Activated CD8-positive, alpha-beta T cell treated with anti-CD3 and anti-CD28 coated beads for 36 hours (primary cell): ENCODE measurements around the gene SMIM41. TPM values are rescaled to one million over a fixed set of nuclear protein-coding genes. Genes with fewer than 3 reads are reported as not detected.

Experiments
- ATAC-seq: fragments of 200-7000 bp; cut with Tn5 transposase; one replicate; pipeline ENCODE4 v1.10.0; 2021; ENCODE audit warnings: mild to moderate bottlenecking, moderate library complexity
- CTCF ChIA-PET: fragments of 350-600 bp; sonication (Branson Sonifier 250); formaldehyde crosslinking; loops from one replicate; lab custom pipeline; 2021; ENCODE audit warnings: antibody characterized with exemption; lab: Charles Lee
- POLR2A ChIA-PET: fragments of 350-600 bp; sonication (Branson Sonifier 250); formaldehyde crosslinking; loops from one replicate; lab custom pipeline; 2021; ENCODE audit warnings: antibody characterized with exemption; lab: Charles Lee
- DNase-seq: peaks from one replicate; pipeline ENCODE4 v3.0.0-alpha.2; 2020
- H3K27ac Mint-ChIP-seq: one replicate; pipeline ENCODE4 v1.8.0; 2021; ENCODE audit warnings: mild to moderate bottlenecking, mixed read lengths
- H3K27me3 Mint-ChIP-seq: one replicate; pipeline ENCODE4 v1.8.0; 2021; ENCODE audit warnings: mixed read lengths
- H3K36me3 Mint-ChIP-seq: one replicate; pipeline ENCODE4 v1.8.0; 2021; ENCODE audit warnings: low read depth, mixed read lengths
- H3K4me1 Mint-ChIP-seq: one replicate; pipeline ENCODE4 v1.8.0; 2021; ENCODE audit warnings: low read depth, mixed read lengths
- H3K4me3 Mint-ChIP-seq: one replicate; pipeline ENCODE4 v1.8.0; 2021; ENCODE audit warnings: mild to moderate bottlenecking, moderate library complexity, mixed read lengths
- H3K9me3 Mint-ChIP-seq: one replicate; pipeline ENCODE4 v1.8.0; 2021; ENCODE audit warnings: mixed read lengths
- intact Hi-C: fragments of 100-400 bp; cut with micrococcal nuclease; formaldehyde crosslinking; loops from one replicate; pipeline ENCODE4 v1.10.0; 2022
- total RNA-seq, 2 experiments: library from RNA; stranded (reverse); gene quantifications; one replicate each; pipeline ENCODE4 v1.2.3, GENCODE V29; 2021
- TF ChIP-seq, protein P1 (sequence below): fragments of 200-600 bp; IDR thresholded peaks from one replicate; pipeline ENCODE4 v1.8.0; 2022; ENCODE audit warnings: antibody characterized with exemption, mild to moderate bottlenecking

The SMIM41 gene
- total RNA-seq, 2 experiments from 2014 or later, result not detected

DNA sequence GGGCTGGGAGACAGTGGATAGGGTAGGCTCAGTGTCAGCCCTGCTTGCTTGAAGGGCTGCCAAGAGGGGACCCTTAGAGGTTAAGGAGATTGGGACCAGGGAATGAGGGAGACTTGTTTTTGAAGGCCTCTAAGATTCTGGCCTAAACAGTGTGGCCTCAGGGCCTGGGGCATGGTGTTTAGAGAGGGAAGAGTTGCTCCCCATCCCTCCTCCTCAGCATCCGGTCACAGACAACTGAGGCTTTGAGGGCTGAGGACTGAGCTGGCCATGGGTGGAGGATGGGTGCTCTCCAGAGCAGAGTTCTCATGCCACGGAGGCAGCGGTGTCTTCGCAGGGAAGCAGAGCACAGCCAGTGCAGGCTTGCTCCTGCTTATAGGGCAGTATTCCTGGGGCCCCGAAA is 62.9 kb downstream of the SMIM41 start:
- DNase-seq, result no peak
- no peaks in the 10 kb centered on the region for H3K9me3 Mint-ChIP-seq
- H3K27ac Mint-ChIP-seq, result no peak overlapping the region
- TF ChIP-seq, protein P1, sequence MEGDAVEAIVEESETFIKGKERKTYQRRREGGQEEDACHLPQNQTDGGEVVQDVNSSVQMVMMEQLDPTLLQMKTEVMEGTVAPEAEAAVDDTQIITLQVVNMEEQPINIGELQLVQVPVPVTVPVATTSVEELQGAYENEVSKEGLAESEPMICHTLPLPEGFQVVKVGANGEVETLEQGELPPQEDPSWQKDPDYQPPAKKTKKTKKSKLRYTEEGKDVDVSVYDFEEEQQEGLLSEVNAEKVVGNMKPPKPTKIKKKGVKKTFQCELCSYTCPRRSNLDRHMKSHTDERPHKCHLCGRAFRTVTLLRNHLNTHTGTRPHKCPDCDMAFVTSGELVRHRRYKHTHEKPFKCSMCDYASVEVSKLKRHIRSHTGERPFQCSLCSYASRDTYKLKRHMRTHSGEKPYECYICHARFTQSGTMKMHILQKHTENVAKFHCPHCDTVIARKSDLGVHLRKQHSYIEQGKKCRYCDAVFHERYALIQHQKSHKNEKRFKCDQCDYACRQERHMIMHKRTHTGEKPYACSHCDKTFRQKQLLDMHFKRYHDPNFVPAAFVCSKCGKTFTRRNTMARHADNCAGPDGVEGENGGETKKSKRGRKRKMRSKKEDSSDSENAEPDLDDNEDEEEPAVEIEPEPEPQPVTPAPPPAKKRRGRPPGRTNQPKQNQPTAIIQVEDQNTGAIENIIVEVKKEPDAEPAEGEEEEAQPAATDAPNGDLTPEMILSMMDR, result no peak
- ChIA-PET POLR2A (interaction anchor here (0.5 kb wide), 1 partner anchor 261 kb away, joined by 3 read pairs; no protein-coding TSS in a partner anchor), CTCF (no interaction called here)
- no peak overlapping the region for H3K4me3 Mint-ChIP-seq
- ATAC-seq, result no peak
- H3K4me1 Mint-ChIP-seq, result no peaks in the 10 kb centered on the region
- H3K27me3 Mint-ChIP-seq, result no peaks in the 10 kb centered on the region
- no peaks in the 10 kb centered on the region for H3K36me3 Mint-ChIP-seq
- intact Hi-C loops, result no loop called here

DNA sequence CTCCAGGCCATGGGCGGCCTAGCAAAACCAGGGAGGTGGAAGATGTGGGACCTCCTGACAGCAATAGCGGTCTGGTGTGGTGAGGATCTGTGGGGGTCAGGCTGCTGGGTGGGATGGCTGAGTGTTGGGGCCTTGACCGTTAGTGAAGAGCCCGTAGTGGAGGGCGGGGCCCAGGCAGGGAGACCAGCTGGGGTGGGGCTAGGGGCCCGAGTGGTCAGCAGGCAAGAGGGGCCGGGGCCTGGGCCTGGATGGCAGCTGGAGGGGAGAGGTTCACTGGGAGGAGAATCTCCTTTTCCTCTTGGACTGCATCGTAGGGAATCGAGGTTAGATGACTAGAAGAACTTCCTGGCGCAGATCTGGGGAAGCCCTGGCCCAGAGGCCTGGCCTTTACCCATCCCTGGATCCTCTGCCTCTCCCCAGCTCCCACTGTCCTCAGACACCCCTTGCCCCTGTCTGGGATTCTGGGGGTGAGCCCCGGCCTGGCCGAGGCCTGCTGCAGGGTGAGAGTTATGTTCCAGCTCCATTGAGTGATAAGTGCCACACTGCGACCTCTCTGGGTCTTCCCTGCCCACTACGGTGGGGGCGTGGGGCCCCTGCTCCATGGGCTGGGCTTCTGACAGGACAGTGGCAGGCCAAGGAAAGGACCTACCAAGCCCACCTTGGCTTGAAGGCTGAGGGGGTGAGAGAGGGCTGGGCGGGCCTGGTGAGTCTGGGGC is 65.2 kb downstream of the SMIM41 start:
- Mint-ChIP-seq H3K27ac (no peak overlapping the region), H3K36me3 (no peaks in the 10 kb centered on the region), H3K4me1 (no peaks in the 10 kb centered on the region), H3K4me3 (no peak overlapping the region), H3K27me3 (no peaks in the 10 kb centered on the region), H3K9me3 (no peaks in the 10 kb centered on the region)
- POLR2A ChIA-PET, result interaction anchor here (0.6 kb wide), 1 partner anchor 808 kb away, joined by 3 read pairs; no protein-coding TSS in a partner anchor
- TF ChIP-seq, protein P1, result no peak
- ATAC-seq (no peak), DNase-seq (no peak)
- intact Hi-C loops, result no loop called here
- CTCF ChIA-PET, result interaction anchor here (1.0 to 1.4 kb wide), 4 partner anchors 12 to 726 kb away, joined by 3 to 4 read pairs (median 4); no protein-coding TSS in a partner anchor

DNA sequence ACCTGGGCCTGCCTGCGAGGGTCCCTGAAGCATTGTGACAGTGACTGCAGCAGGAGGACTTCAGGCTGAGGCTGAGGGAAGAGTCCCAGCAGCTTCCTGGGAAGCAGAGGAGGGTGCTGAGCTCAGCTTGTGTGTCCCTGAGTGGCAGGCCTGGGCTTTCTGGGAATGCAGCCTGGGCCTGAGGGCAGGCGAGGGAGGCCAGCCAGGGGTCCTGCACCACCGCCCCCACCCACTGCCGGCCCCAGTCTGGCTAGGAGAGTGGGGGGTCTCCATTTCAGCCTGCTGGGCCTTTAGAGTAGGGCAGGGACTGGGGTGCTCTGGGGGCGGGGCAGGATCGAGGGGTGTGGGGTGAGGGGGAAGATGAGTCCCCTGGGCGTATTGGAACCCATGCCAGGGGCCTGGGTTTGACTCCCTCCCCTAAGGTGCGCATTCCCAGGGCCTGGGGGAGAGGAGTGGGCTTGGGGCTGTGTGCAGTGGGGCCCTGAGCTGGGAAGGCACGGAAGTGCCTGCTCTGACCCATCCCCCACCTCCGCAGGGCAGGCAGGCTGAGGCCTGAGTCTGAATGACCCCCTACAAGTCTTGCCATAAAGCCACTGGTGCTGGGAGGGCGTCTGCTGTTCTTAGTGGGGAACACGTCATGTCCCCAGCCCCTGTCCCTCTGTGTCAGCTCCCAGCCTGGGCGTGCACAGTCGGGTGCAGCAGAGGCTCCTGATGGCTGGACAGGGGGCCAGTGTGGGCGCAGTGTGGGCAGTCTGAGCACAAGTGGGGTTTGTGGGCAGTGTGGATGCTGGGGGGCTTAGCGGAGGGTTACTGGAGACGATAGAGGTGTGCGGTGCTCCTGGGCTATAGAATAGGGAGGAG is 66.0 kb downstream of the SMIM41 start:
- H3K27ac Mint-ChIP-seq, result no peak overlapping the region
- POLR2A ChIA-PET, result no interaction called here
- H3K4me3 Mint-ChIP-seq, result no peak overlapping the region

DNA sequence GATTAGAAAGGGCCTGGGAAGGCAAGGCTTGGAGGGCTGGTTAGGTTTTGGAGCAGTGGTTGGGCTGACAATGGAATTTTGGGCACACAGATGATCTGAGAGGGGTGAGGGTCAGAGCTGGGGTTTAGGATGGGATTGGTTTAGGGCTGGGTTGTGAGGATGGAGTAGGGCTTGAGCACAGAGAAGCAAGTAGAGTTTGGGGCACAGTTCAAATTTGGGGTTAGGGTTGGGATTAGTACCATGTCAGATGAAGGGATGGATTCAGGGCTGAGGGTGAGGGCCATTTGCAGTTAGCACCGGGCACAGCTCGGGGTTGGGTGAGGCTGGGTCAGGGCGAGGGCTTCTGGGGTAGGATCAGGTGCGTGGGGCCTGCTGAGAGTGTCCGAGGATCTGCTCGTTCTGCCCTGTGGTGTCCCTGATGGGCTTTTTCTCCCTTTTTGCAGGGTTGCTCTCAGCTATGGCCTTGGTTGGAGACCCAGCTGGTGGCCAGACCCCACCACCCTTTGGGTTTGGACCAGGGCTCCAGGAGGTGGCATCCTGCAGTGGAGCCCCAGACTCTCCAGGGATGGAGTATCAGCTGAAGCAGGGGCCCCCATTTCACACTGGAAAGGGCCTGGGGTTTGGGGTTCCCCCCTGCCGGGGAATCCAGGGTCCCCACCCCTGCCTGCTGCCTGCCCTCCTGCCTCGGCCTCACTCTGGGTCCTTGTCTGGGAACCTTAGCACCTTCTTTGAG is 66.8 kb downstream of the SMIM41 start:
- H3K27me3 Mint-ChIP-seq, result no peaks in the 10 kb centered on the region
- no peak for DNase-seq
- CTCF ChIA-PET, result no interaction called here
- no peaks in the 10 kb centered on the region for H3K4me1 Mint-ChIP-seq
- H3K27ac Mint-ChIP-seq, result no peak overlapping the region
- TF ChIP-seq, protein P1, result no peak
- intact Hi-C loops, result no loop called here
- no peak overlapping the region for H3K4me3 Mint-ChIP-seq
- H3K9me3 Mint-ChIP-seq, result no peaks in the 10 kb centered on the region
- POLR2A ChIA-PET, result no interaction called here
- ATAC-seq, result no peak
- H3K36me3 Mint-ChIP-seq, result no peaks in the 10 kb centered on the region

More for the DNA sequence above, 66.0 kb downstream of the SMIM41 start:
- CTCF ChIA-PET, result interaction anchor here (1.2 kb wide), 1 partner anchor 12 kb away, joined by 4 read pairs; no protein-coding TSS in a partner anchor
- H3K36me3 Mint-ChIP-seq, result no peaks in the 10 kb centered on the region
- ATAC-seq (no peak), DNase-seq (no peak)
- no peaks in the 10 kb centered on the region for H3K9me3 Mint-ChIP-seq
- H3K27me3 Mint-ChIP-seq, result no peaks in the 10 kb centered on the region
- H3K4me1 Mint-ChIP-seq, result no peaks in the 10 kb centered on the region
- intact Hi-C loops, result no loop called here
- TF ChIP-seq, protein P1, result no peak
